Stimulated activated CD4-positive, alpha-beta T cell treated with anti-CD3 and anti-CD28 coated beads, TNF-alpha, amount 100 ng/mL, for 48 hours (primary cell): ENCODE data around the gene TNRC6B.
"Not testable (repeated sequence)": the region's sequence is repeated elsewhere in the genome, so short reads cannot be mapped to it uniquely, and the experiment has no call there.

ENCODE experiments used
- DNase-seq, 3 donors: peaks; one replicate each; pipeline ENCODE4 v3.0.0-alpha.2; 2020; ENCODE audit warnings: low read depth in 3 of 3

The TNRC6B gene, protein sequence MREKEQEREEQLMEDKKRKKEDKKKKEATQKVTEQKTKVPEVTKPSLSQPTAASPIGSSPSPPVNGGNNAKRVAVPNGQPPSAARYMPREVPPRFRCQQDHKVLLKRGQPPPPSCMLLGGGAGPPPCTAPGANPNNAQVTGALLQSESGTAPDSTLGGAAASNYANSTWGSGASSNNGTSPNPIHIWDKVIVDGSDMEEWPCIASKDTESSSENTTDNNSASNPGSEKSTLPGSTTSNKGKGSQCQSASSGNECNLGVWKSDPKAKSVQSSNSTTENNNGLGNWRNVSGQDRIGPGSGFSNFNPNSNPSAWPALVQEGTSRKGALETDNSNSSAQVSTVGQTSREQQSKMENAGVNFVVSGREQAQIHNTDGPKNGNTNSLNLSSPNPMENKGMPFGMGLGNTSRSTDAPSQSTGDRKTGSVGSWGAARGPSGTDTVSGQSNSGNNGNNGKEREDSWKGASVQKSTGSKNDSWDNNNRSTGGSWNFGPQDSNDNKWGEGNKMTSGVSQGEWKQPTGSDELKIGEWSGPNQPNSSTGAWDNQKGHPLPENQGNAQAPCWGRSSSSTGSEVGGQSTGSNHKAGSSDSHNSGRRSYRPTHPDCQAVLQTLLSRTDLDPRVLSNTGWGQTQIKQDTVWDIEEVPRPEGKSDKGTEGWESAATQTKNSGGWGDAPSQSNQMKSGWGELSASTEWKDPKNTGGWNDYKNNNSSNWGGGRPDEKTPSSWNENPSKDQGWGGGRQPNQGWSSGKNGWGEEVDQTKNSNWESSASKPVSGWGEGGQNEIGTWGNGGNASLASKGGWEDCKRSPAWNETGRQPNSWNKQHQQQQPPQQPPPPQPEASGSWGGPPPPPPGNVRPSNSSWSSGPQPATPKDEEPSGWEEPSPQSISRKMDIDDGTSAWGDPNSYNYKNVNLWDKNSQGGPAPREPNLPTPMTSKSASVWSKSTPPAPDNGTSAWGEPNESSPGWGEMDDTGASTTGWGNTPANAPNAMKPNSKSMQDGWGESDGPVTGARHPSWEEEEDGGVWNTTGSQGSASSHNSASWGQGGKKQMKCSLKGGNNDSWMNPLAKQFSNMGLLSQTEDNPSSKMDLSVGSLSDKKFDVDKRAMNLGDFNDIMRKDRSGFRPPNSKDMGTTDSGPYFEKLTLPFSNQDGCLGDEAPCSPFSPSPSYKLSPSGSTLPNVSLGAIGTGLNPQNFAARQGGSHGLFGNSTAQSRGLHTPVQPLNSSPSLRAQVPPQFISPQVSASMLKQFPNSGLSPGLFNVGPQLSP (N-terminal part only)

GRCh38 chr22:40177738-40178416, at the start of gene TNRC6B:
TSS of gene TNRC6B (plus strand) at chr22:40177925. CDS start at chr22:40178136, 211 bp downstream.
- DNase-seq: peak; percentile 50 to 69 (median 67)

GRCh38 chr22:40128989-40129388, 48.7 kb upstream of the TNRC6B start:
- no peak for DNase-seq

DNA sequence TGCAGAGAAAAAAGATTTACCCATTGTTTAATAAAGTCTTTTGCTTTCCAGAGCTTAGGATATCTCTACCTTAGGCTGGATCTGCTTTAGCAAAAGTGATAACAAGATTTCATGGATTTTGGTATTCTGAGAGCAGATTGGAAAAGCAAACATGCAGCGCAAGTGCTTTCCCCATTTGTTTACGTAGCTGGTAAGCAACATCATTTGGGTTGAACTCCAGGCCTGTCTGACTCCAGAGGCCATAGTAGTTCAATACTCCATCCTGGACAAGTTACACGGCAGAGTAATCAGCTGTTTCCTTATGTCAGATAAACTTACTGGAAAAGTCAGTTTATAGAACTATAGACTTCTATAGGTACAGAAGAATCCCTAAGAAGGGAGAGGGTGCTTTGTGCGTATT, 40.6 kb upstream of the TNRC6B start:
- DNase-seq: no peak

GRCh38 chr22:40138866-40139265, 38.9 kb upstream of the TNRC6B start:
- DNase-seq: no peak

DNA sequence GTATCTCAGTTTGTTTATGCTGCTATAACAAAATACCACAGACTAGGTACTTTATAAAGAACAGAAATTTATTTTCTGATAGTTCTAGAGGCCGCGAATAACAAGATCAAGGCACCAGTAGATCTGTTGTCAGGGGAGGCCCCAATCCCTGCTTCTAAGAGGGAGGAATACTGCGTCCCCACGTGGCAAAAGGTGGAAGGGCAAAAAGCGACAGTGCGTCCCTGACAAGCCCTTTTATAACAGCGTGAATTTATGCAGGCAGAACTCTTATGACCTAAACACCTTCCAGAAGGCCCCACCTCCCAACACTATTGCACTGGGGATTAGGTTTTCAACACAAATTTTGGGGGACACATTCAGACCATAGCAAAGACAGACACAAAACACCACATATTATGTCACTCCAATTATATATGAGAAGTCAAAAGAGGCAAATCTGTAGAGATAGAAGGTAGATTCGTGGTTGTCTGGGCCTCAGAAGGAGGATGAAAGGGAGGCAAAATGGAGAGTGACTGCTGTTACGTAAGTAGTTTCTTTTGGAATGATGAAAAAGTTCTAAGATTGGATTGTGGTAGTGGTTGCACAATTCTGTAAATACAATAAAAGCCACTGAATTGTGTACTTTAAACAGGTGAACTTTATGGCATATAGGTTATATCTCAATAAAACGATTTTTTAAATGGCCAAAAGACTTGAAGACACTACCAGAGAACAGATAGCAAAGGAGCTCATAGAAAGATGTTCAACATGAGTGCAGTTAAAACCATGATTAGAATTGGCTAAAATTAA, 30.1 kb upstream of the TNRC6B start:
- DNase-seq: no peak

DNA sequence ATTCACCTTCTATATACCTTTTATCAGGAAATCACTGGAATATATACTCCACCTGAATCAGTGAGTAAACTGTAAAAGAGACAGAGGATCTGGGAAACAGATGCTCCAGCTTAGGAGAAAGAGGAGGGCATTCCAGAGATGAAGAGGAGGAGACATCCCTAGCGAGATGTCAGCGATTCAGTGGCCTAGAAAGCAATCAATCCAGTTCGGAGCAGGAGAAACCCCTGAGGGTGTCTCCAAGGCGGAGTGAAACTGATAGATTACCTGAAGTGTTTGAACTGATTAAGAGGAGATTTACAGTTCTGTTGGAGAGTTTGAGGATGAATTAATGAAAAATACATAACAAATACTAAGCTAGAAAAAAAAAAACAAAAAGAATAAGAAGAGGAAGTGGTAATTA, 24.5 kb upstream of the TNRC6B start:
- DNase-seq: no peak

GRCh38 chr22:40153705-40154104, 24.0 kb upstream of the TNRC6B start:
- DNase-seq: no peak

DNA sequence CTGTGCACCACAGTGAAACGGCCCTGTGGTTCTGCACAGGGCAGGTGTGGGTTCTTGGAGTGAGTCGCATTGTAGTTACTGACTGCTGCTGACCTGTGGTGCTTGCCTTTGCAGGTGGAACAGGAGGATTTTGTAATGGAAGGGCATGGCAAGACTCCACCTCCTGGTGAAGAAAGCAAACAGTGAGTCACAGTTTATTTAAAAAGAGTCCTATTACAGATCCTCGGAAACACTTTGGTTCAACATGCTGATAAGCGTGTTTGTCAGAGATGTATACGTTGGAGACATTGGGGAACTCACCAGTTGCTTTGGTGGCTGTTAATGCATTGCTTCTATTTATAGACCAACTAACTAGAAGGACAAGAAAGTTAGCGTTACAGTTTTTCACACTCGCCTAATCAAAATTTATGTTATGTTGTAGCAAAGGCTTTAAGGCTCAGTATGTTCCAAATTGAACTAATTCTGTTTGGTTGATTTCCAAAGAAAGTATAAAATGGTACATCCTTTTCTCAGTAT, 21.7 kb upstream of the TNRC6B start:
- no peak for DNase-seq

- DNase-seq: not testable (repeated sequence)
Observed at GRCh38 chr22:40156682-40157081, 21.0 kb upstream of the TNRC6B start.

DNA sequence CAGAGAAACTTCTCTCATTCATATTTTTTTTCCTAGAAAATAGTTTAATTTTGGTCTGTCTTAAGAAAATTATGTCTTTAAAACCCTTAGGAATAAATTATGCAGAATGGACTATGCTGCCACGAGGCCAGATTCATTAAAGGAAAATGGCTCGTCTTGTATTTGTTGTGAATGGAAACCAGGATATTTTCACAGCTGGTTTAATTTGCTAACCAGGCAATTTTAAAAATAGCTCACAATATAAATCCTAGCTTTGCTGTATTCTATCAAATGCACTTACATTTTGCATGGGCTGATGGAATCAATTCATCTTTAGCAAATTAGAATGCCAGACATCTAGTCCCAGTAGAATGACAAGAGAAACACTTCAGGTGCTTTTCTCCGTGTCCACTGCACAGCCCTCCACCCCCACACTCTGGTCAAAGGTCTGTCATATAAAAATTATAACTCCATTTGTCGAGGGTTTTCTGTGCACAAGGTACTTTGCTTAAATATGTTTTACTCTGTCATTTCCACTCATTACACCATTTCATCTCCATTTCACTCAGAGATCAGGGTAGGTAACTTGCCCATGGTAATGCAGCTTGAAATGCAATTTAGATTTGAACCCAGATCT, 20.3 kb upstream of the TNRC6B start:
- no peak for DNase-seq

GRCh38 chr22:40161194-40161593, 16.5 kb upstream of the TNRC6B start:
- DNase-seq: no peak

DNA sequence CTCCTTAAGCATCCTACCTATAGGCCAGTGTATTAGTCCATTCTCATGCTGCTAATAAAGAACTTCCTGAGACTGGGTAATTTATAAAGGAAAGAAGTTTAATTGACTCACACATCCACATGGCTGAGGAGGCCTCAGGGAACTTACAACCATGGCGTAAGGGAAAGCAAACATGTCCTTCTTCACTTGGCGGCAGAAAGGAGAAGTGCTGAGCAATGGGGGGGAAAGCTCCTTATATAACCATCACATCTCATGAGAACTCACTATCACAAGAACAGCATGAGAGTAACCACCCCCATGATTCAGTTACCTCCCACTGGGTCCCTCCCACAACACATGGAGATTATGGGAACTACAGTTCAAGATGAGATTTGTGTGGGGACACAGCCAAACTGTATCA, 12.2 kb upstream of the TNRC6B start:
- DNase-seq: not testable (repeated sequence)

DNA sequence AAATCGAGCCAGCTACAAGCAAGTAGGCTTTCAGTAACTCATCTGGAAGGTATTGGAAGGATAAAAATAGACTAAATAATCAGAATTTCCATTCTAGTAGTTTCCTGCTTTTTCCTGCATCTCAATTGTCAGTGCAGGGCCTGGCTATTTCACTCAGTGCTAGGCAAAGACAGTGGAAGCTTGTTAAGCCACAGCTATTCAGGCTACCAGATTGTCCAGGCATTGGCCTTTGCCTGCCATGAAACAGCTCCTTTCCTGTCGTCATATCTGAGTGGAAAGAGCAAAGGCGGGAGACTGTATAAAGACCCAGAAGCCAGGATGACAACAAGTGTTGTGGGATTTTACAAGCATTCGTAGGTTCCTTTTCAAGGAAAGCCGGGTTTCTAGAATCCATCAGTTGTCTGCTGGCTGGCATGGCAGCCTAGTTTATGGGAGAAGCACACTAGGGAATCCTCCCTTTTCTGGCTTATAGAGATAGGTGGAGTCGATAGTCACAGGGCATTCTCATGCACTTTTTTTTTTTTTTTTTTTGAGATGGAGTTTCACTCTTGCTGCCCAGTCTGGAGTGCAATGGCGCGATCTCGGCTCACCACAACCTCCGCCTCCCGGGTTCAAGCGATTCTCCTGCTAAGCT, 2.0 kb upstream of the TNRC6B start:
- DNase-seq: no peak

GRCh38 chr22:40176921-40177737, 596 bp upstream of the TNRC6B start:
- DNase-seq: peak; percentile 43 to 75 (median 72)

DNA sequence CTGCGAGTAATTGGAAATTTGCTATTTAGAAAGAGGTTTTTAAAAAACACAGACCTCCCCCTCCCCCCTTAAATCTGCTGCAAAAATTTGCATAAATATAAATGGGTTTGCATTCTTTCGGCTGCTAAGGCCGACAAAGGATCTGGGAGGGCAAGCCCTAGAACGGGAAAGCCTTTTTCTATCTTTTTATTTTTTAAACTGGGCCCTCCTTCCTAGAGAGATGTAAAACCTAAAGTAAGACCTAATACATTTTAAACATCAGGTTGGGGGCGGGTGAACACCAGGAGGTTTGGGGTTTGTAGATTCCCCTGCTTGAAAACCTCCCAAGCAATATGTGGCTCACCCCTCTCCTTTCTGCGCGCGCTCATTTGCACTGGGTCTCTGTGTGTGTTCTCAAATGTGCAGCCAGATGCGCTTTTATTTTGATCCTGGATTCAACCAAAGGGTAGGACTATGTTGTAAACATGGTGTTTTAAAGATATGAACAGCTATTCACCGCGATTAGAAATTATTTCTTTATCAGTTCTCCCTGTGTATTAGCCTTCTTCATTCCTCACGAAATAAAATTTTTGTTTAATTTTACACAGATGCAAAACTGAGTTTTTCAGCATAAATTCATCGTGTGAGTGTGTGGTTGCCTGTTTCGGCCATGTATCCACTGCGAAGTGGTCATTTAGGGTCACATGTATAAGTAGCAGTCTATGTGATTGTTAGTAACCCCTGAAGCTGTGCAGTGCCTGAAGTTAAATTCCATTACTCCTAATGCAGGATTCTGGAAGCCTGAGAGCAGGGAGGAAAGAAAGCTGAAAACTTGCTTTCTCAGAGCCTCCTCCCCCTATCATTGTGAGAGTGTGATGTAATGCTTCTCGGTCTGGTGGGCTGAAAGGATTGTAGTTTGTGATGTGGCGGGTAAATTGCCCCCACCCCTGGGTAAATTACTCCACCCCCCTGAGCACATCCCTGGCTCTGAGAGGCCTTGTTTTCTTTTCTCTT, 988 bp downstream of the TNRC6B start:
- no peak for DNase-seq

- DNase-seq: no peak
Observed at GRCh38 chr22:40179526-40179925, 1.8 kb downstream of the TNRC6B start.

DNA sequence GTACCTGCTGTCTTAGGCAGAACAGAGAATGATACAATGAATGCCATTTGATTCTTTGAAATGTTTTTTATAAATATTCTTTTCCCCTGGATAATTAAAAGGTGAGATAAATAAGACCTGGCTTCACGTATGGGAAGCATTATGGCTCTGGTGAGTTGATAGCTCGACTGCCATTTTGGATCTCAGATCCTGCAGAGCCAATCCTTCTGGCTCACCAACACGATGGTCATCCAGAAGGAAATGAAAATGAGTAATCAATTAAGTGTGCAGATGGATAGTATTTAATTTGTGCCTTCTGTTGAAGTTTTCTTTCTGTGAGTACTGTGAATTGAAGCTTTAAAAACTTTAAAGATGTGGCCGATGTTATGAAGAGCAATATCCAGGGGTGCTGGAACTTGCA, 2.7 kb downstream of the TNRC6B start:
- no peak for DNase-seq
